PC-9 (cell line): Measurements from ENCODE around the gene EVC2. TPM values are rescaled to one million over a fixed set of nuclear protein-coding genes. Genes with fewer than 3 reads are reported as not detected.

Source experiments
- BruUV-seq: library from RNA; stranded (reverse); fragments of 400-500 nt; replicated peaks from 2 replicates; lab custom pipeline; 2021; lab: Mats Ljungman, UMichigan
- CTCF ChIA-PET: fragments of 300-600 bp; sonication (Branson Sonifier 250); formaldehyde crosslinking; loops from one replicate; lab custom pipeline; 2022; ENCODE audit warnings: antibody characterized with exemption; lab: Charles Lee
- POLR2A ChIA-PET: fragments of 300-600 bp; sonication (Branson Sonifier 250); formaldehyde crosslinking; loops from one replicate; lab custom pipeline; 2022; ENCODE audit warnings: antibody characterized with exemption; ENCODE audit not compliant: unreplicated experiment; lab: Charles Lee
- DNase-seq, 2 experiments: peaks; one replicate each; pipeline versions ENCODE4 v3.0.0 to v3.0.0-alpha.2; 2015 to 2022; ENCODE audit warnings: mixed read lengths in 1 of 2
- H2AFZ ChIP-seq: fragments of 200-600 bp; sonication (generic); 2 replicates; pipeline ENCODE4 v1.8.1; 2017; ENCODE audit warnings: antibody characterized with exemption
- H3F3A ChIP-seq: fragments of 200-600 bp; sonication (generic); 2 replicates; pipeline ENCODE4 v1.8.1; 2017; ENCODE audit warnings: antibody characterized with exemption, mild to moderate bottlenecking, low read depth; ENCODE audit not compliant: insufficient read depth
- H3K27ac ChIP-seq: fragments of 200-600 bp; sonication (generic); 2 replicates; pipeline ENCODE4 v1.6.1; 2016; ENCODE audit warnings: mixed run types
- H3K27me3 ChIP-seq: fragments of 200-600 bp; sonication (generic); 2 replicates; pipeline ENCODE4 v1.6.1; 2016; ENCODE audit warnings: low read depth, mixed run types; ENCODE audit not compliant: insufficient read depth
- H3K36me3 ChIP-seq: fragments of 200-600 bp; sonication (generic); 2 replicates; pipeline ENCODE4 v1.6.1; 2016; ENCODE audit warnings: low read depth, mixed run types
- H3K4me1 ChIP-seq: fragments of 200-600 bp; sonication (generic); replicated peaks from 2 replicates; pipeline ENCODE4 v1.6.1; 2016; ENCODE audit warnings: mixed run types; ENCODE audit not compliant: insufficient read depth
- H3K4me2 ChIP-seq: fragments of 200-600 bp; sonication (generic); 2 replicates; pipeline ENCODE4 v1.6.1; 2017; ENCODE audit warnings: mixed run types
- H3K4me3 ChIP-seq: fragments of 200-600 bp; sonication (generic); 2 replicates; pipeline ENCODE4 v1.6.1; 2016; ENCODE audit warnings: mixed run types
- H3K79me2 ChIP-seq: fragments of 200-600 bp; sonication (generic); 2 replicates; pipeline ENCODE4 v1.6.1; 2017; ENCODE audit warnings: low read depth, mixed run types
- H3K9me2 ChIP-seq: fragments of 200-600 bp; sonication (generic); 2 replicates; pipeline ENCODE4 v1.8.1; 2017; ENCODE audit warnings: mild to moderate bottlenecking; ENCODE audit not compliant: insufficient read depth
- H3K9me3 ChIP-seq: fragments of 200-600 bp; sonication (generic); 2 replicates; pipeline ENCODE4 v1.8.1; 2016; ENCODE audit warnings: low read depth; ENCODE audit not compliant: insufficient read depth
- H4K20me1 ChIP-seq: fragments of 200-600 bp; sonication (generic); 2 replicates; pipeline ENCODE4 v1.8.1; 2017; ENCODE audit not compliant: insufficient read depth
- CTCF ChIP-seq: fragments of 200-600 bp; sonication (generic); conservative IDR thresholded peaks from 2 replicates; pipeline ENCODE4 v1.6.1; 2017; ENCODE audit warnings: mixed run types, antibody characterized with exemption, mild to moderate bottlenecking, moderate library complexity
- EZH2 ChIP-seq: fragments of 200-600 bp; sonication (generic); IDR thresholded peaks from 2 replicates; pipeline ENCODE4 v1.8.0; 2017; ENCODE audit warnings: antibody characterized with exemption, low read depth
- intact Hi-C: fragments of 100-400 bp; cut with micrococcal nuclease; formaldehyde crosslinking; loops from one replicate; pipeline ENCODE4 v1.10.0; 2022; ENCODE audit not compliant: unreplicated experiment
- total RNA-seq: library from RNA; stranded (reverse); gene quantifications from 2 replicates; pipeline ENCODE4 v1.2.3, GENCODE V29; 2021

EVC2 gene
- total RNA-seq, 1 experiment from 2014 or later, result 1.4 TPM

GRCh38 chr4:5632066-5632440 lies 76.3 kb downstream of the EVC2 start:
- Histone ChIP-seq H3K4me2 (no peak overlapping the region), H3K4me3 (no peak overlapping the region), H3K27me3 (no peaks in the 10 kb centered on the region), H3K36me3 (no peaks in the 10 kb centered on the region), H3K27ac (no peak overlapping the region), H3F3A (peaks cover 12% of the 10 kb centered on the region), H4K20me1 (no peaks in the 10 kb centered on the region), H2AFZ (no peak overlapping the region), H3K9me2 (no peaks in the 10 kb centered on the region), H3K4me1 (peaks cover 26% of the 10 kb centered on the region), H3K9me3 (no peaks in the 10 kb centered on the region), H3K79me2 (no peaks in the 10 kb centered on the region)
- intact Hi-C loops, result no loop called here
- DNase-seq, result no peak
- CTCF ChIA-PET, result no interaction called here
- BruUV-seq, result no TSS peak
- POLR2A ChIA-PET, result no interaction called here
- TF ChIP-seq CTCF, result no peak
- no peak for TF ChIP-seq EZH2

DNA sequence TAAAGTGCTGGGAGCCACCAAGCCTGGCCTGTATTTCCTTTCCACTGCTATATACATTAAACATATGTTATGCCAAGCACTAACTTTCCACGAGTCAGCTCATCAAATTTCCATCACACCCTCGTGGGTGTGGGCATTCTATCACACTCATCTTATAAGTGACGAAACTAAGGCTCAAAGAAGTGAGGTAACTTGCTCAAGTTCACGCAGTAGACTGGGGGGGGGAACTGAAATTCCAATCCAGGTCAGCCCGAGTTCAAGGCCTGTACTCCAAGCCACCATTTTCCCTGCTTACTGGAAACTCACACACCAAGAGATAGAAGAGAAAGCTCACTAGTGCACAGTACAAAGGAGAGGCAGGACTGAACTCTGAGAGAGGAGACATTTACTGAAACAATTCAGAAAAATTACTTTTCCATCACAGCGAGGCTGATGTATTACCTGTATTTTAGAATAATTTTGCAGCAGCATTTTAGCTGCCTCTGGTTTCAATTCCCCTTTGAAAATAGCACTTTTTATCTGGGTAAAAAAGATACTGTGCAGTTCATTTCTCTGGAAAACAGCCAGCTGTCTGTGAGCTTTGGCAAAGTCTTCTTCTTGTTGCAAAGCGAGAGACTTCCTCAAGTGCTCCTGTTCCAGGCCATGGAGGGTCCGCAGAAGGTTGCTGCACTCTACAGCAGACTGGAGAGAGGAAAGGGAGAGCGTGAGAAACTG lies 76.8 kb downstream of the EVC2 start:
- POLR2A ChIA-PET, result no interaction called here
- Histone ChIP-seq H3K79me2 (no peaks in the 10 kb centered on the region), H2AFZ (no peak overlapping the region), H4K20me1 (no peaks in the 10 kb centered on the region), H3K36me3 (no peaks in the 10 kb centered on the region), H3K27ac (no peak overlapping the region), H3K9me2 (no peaks in the 10 kb centered on the region), H3K27me3 (no peaks in the 10 kb centered on the region), H3K9me3 (no peaks in the 10 kb centered on the region), H3K4me2 (no peak overlapping the region), H3F3A (peaks cover 12% of the 10 kb centered on the region), H3K4me3 (no peak overlapping the region), H3K4me1 (peaks cover 24% of the 10 kb centered on the region)
- CTCF ChIA-PET, result no interaction called here
- BruUV-seq, result no TSS peak
- DNase-seq, result no peak
- intact Hi-C loops, result no loop called here
- TF ChIP-seq CTCF (no peak), EZH2 (no peak)

- Histone ChIP-seq H3K4me2 (no peak overlapping the region), H3K27me3 (no peaks in the 10 kb centered on the region), H3K9me2 (no peaks in the 10 kb centered on the region), H3K4me1 (peaks cover 17% of the 10 kb centered on the region), H3K36me3 (no peaks in the 10 kb centered on the region), H3K4me3 (no peak overlapping the region), H4K20me1 (no peaks in the 10 kb centered on the region), H3K79me2 (no peaks in the 10 kb centered on the region), H3F3A (peaks cover 8% of the 10 kb centered on the region), H2AFZ (no peak overlapping the region), H3K27ac (no peak overlapping the region), H3K9me3 (no peaks in the 10 kb centered on the region)
- TF ChIP-seq CTCF, result no peak
- TF ChIP-seq EZH2, result no peak
- no TSS peak for BruUV-seq
- intact Hi-C loops, result no loop called here
- CTCF ChIA-PET, result no interaction called here
- POLR2A ChIA-PET, result no interaction called here
- DNase-seq, result no peak
These were observed 77.6 kb downstream of the EVC2 start for GRCh38 chr4:5630762-5631161.
